ENCODE results near the gene HS3ST6.

The HS3ST6 gene

GRCh38 chr16:1906055-1906845 lies 12.0 kb downstream of the HS3ST6 start:
- Mint-ChIP-seq H3K27ac (peak overlapping the region in 1 of 3 experiments; percentile 4), H3K4me3 (no peak overlapping the region), H3K9me3 (no peaks in the 10 kb centered on the region), H3K27me3 (ENCODE audit: low read depth) (peaks cover 23% of the 10 kb centered on the region), H3K36me3 (ENCODE audit: low read depth) (no peaks in the 10 kb centered on the region), H3K4me1 (peaks cover 16% of the 10 kb centered on the region)
- no peak for TF ChIP-seq CTCF (IDR thresholded peaks at IDR 0.05; ENCODE audit: unreplicated experiment in 3 of 3)

GRCh38 chr16:1903845-1904840 lies 14.1 kb downstream of the HS3ST6 start:
- H3K27ac Mint-ChIP-seq = peak overlapping the region in 1 of 3 experiments; percentile 73
- H3K27me3 Mint-ChIP-seq (ENCODE audit: low read depth) = peaks cover 28% of the 10 kb centered on the region
- H3K4me3 Mint-ChIP-seq = no peak overlapping the region
- H3K4me1 Mint-ChIP-seq = peaks cover 16% of the 10 kb centered on the region
- no peak for TF ChIP-seq CTCF (IDR thresholded peaks at IDR 0.05; ENCODE audit: unreplicated experiment in 3 of 3)
- no peaks in the 10 kb centered on the region for H3K36me3 Mint-ChIP-seq (ENCODE audit: low read depth)
- no peaks in the 10 kb centered on the region for H3K9me3 Mint-ChIP-seq

- Mint-ChIP-seq H3K36me3 (ENCODE audit: low read depth) (no peaks in the 10 kb centered on the region), H3K9me3 (no peaks in the 10 kb centered on the region), H3K4me1 (peaks cover 12% of the 10 kb centered on the region), H3K27ac (no peak overlapping the region), H3K27me3 (ENCODE audit: low read depth) (peaks cover 20% of the 10 kb centered on the region), H3K4me3 (no peak overlapping the region)
- TF ChIP-seq CTCF (IDR thresholded peaks at IDR 0.05; ENCODE audit: unreplicated experiment in 3 of 3) = no peak
These were observed 15.0 kb downstream of the HS3ST6 start for GRCh38 chr16:1903220-1903574.

- Mint-ChIP-seq H3K36me3 (ENCODE audit: low read depth) (no peaks in the 10 kb centered on the region), H3K4me3 (no peak overlapping the region), H3K27me3 (ENCODE audit: low read depth) (peaks cover 20% of the 10 kb centered on the region), H3K4me1 (peaks cover 12% of the 10 kb centered on the region), H3K9me3 (no peaks in the 10 kb centered on the region), H3K27ac (no peak overlapping the region)
- TF ChIP-seq CTCF (IDR thresholded peaks at IDR 0.05; ENCODE audit: unreplicated experiment in 3 of 3) = no peak
These were observed 15.5 kb downstream of the HS3ST6 start for GRCh38 chr16:1902547-1903219.

GRCh38 chr16:1900452-1900774 lies 17.8 kb downstream of the HS3ST6 start:
- Mint-ChIP-seq H3K4me1 (peaks cover 12% of the 10 kb centered on the region), H3K4me3 (no peak overlapping the region), H3K27me3 (ENCODE audit: low read depth) (peaks cover 16% of the 10 kb centered on the region), H3K36me3 (ENCODE audit: low read depth) (no peaks in the 10 kb centered on the region), H3K27ac (no peak overlapping the region), H3K9me3 (no peaks in the 10 kb centered on the region)
- no peak for TF ChIP-seq CTCF (IDR thresholded peaks at IDR 0.05; ENCODE audit: unreplicated experiment in 3 of 3)

Measured in nephron (organoid).